SK-N-SH (cell line): ENCODE results near the gene FAXDC2. TPM values are rescaled to one million over a fixed set of nuclear protein-coding genes. Genes with fewer than 3 reads are reported as not detected.

ENCODE experiments used
- CTCF ChIA-PET: fragments of 300-600, 350-600 bp; formaldehyde crosslinking; extraction: SDS; loops from one replicate; lab custom pipeline; 2021; lab: Yijun Ruan, JAX
- POLR2A ChIA-PET: fragments of 350-600 bp; sonication (Branson Sonifier 250); formaldehyde crosslinking; extraction: SDS; loops from one replicate; lab custom pipeline; 2020; ENCODE audit warnings: antibody characterized with exemption, inconsistent platforms; lab: Yijun Ruan, JAX
- DNase-seq: peaks from one replicate; pipeline ENCODE4 v3.0.0; 2012
- H2AFZ ChIP-seq: fragments of 200-600 bp; sonication (generic); 2 replicates; pipeline ENCODE4 v1.8.1; 2016; ENCODE audit warnings: antibody characterized with exemption, mild to moderate bottlenecking, low read depth
- H3F3A ChIP-seq: fragments of 200-600 bp; sonication (generic); replicated peaks from 2 replicates; pipeline ENCODE3; 2016; ENCODE audit warnings: antibody characterized with exemption, mild to moderate bottlenecking; ENCODE audit not compliant: insufficient read depth
- H3K27ac ChIP-seq, 2 experiments: fragments of 200-500 bp in 1 of 2; fragments of 200-600 bp in 1 of 2; sonication (Bioruptor generic) in 1 of 2; sonication (generic), shearing (Covaris generic) in 1 of 2; 2 replicates each; pipeline versions ENCODE4 v1.5.1 to v1.6.1; 2014 to 2016; ENCODE audit warnings: low read depth in 2 of 2, inconsistent platforms in 1 of 2, low read length in 1 of 2, mild to moderate bottlenecking in 1 of 2, mixed read lengths in 1 of 2
- H3K27me3 ChIP-seq: fragments of 200-600 bp; sonication (generic), shearing (Covaris generic); 2 replicates; pipeline ENCODE4 v1.6.1; 2016; ENCODE audit warnings: mixed run types; ENCODE audit not compliant: insufficient read depth
- H3K36me3 ChIP-seq, 2 experiments: fragments of 200-500 bp in 1 of 2; fragments of 200-600 bp in 1 of 2; sonication (Bioruptor generic) in 1 of 2; sonication (generic) in 1 of 2; replicated peaks in 1 of 2; 2 replicates each; pipeline versions ENCODE3 to v1.5.1; 2014 to 2016; ENCODE audit warnings: low read length in 1 of 2, mild to moderate bottlenecking in 1 of 2; ENCODE audit not compliant: insufficient read depth in 2 of 2, control insufficient read depth in 1 of 2
- H3K4me1 ChIP-seq, 2 experiments: fragments of 200-500 bp in 1 of 2; fragments of 200-600 bp in 1 of 2; sonication (Bioruptor generic) in 1 of 2; sonication (generic), shearing (Covaris generic) in 1 of 2; 2 replicates each; pipeline versions ENCODE4 v1.5.1 to v1.6.1; 2014 to 2016; ENCODE audit warnings: low read depth in 1 of 2, low read length in 1 of 2, mixed run types in 1 of 2; ENCODE audit not compliant: insufficient read depth in 2 of 2, control insufficient read depth in 1 of 2
- H3K4me2 ChIP-seq: fragments of 200-600 bp; sonication (generic), shearing (Covaris generic); 2 replicates; pipeline ENCODE4 v1.6.1; 2017; ENCODE audit warnings: mixed run types
- H3K4me3 ChIP-seq, 2 experiments: fragments of 200-500 bp in 1 of 2; fragments of 200-600 bp in 1 of 2; sonication (Bioruptor generic) in 1 of 2; sonication (generic), shearing (Covaris generic) in 1 of 2; 2 replicates each; pipeline versions ENCODE4 v1.5.1 to v1.8.1; 2014 to 2016; ENCODE audit warnings: low read depth in 2 of 2, inconsistent platforms in 1 of 2, low read length in 1 of 2, mild to moderate bottlenecking in 1 of 2, mixed read lengths in 1 of 2, moderate library complexity in 1 of 2
- H3K79me2 ChIP-seq: fragments of 200-600 bp; sonication (generic); 2 replicates; pipeline ENCODE4 v1.8.1; 2017; ENCODE audit warnings: mild to moderate bottlenecking; ENCODE audit not compliant: insufficient read depth
- H3K9ac ChIP-seq: fragments of 200-600 bp; sonication (generic); 2 replicates; pipeline ENCODE4 v1.6.1; 2017; ENCODE audit warnings: mixed run types
- H3K9me2 ChIP-seq: fragments of 200-600 bp; sonication (generic); 2 replicates; pipeline ENCODE4 v1.6.1; 2017; ENCODE audit warnings: mixed run types
- H3K9me3 ChIP-seq: fragments of 200-600 bp; sonication (generic); 2 replicates; pipeline ENCODE4 v1.6.1; 2017; ENCODE audit warnings: mixed run types, mild to moderate bottlenecking, moderate library complexity
- H4K20me1 ChIP-seq: fragments of 200-600 bp; sonication (generic); 2 replicates; pipeline ENCODE4 v1.6.1; 2017; ENCODE audit warnings: mild to moderate bottlenecking, mixed run types; ENCODE audit not compliant: insufficient read depth
- EZH2phosphoT487 ChIP-seq: fragments of 200-600 bp; sonication (generic); IDR thresholded peaks from 2 replicates; pipeline ENCODE4 v1.6.1; 2017; ENCODE audit warnings: low read depth, mixed run types, mild to moderate bottlenecking, antibody characterized with exemption, moderate library complexity, borderline replicate concordance
- FOSL2 ChIP-seq: IDR thresholded peaks from 2 replicates; pipeline ENCODE4 v1.4.0; 2012; ENCODE audit warnings: low read depth, mild to moderate bottlenecking, moderate library complexity, borderline replicate concordance
- GATA2 ChIP-seq: sonication (generic); formaldehyde crosslinking; IDR thresholded peaks from 2 replicates; pipeline ENCODE4 v1.5.0; 2020; ENCODE audit warnings: mild to moderate bottlenecking, missing genetic modification reagents
- MEF2A ChIP-seq: IDR thresholded peaks from 2 replicates; pipeline ENCODE4 v1.4.0; 2012; ENCODE audit warnings: low read depth, borderline replicate concordance
- NRF1 ChIP-seq: IDR thresholded peaks from 2 replicates; pipeline ENCODE4 v1.6.1; 2012; ENCODE audit warnings: low read depth, mild to moderate bottlenecking, low read length
- POLR2AphosphoS5 ChIP-seq: IDR thresholded peaks from 2 replicates; pipeline ENCODE4 v1.6.1; 2012; ENCODE audit warnings: low read depth, low read length
- RCOR1 ChIP-seq: fragments of 150-350 bp; IDR thresholded peaks from 2 replicates; pipeline ENCODE4 v1.6.1; 2017; ENCODE audit warnings: antibody characterized with exemption, low read length
- RFX5 ChIP-seq: IDR thresholded peaks from 2 replicates; pipeline ENCODE4 v1.6.1; 2012; ENCODE audit warnings: mild to moderate bottlenecking, improper control_type of control experiment, low read length
- SIN3A ChIP-seq: IDR thresholded peaks from 2 replicates; pipeline ENCODE4 v1.6.1; 2012; ENCODE audit warnings: low read depth, mild to moderate bottlenecking, low read length, moderate library complexity, borderline replicate concordance
- SMC3 ChIP-seq: IDR thresholded peaks from 2 replicates; pipeline ENCODE4 v1.6.1; 2012; ENCODE audit warnings: low read depth, low read length, improper control_type of control experiment
- TEAD4 ChIP-seq: IDR thresholded peaks from 2 replicates; pipeline ENCODE4 v1.4.0; 2012; ENCODE audit warnings: mild to moderate bottlenecking, borderline replicate concordance; ENCODE audit not compliant: insufficient read depth
- WGBS: methylation state at CpG from one replicate; pipeline ENCODE4 v1.1.6; 2017; ENCODE audit warnings: low lambda C conversion rate; 5-methylcytosine and 5-hydroxymethylcytosine counted together
- polyA plus RNA-seq, 3 experiments: library from polyadenylated mRNA; depleted of rRNA; stranded (reverse); fragments of >200 nt; gene quantifications; 2 replicates each; pipeline ENCODE4 v1.2.3, GENCODE V29; 2012
- TF ChIP-seq, protein P1 (sequence below): fragments of 150-350 bp; IDR thresholded peaks from 2 replicates; pipeline ENCODE4 v1.6.1; 2017; ENCODE audit warnings: antibody characterized with exemption, low read length, low read depth, borderline replicate concordance
- TF ChIP-seq, protein P2 (sequence below): IDR thresholded peaks from 2 replicates; pipeline ENCODE4 v1.4.0; 2012; ENCODE audit warnings: low read depth
- TF ChIP-seq, protein P3 (sequence below): IDR thresholded peaks from 2 replicates; pipeline ENCODE4 v1.4.0; 2012; ENCODE audit warnings: low read depth, borderline replicate concordance
- TF ChIP-seq, protein P4 (sequence below): IDR thresholded peaks from 2 replicates; pipeline ENCODE4; 2012

FAXDC2 gene
- polyA plus RNA-seq, 1 of the 3 experiments (the other 2 are of a cell fraction) = 6.0 TPM

DNA sequence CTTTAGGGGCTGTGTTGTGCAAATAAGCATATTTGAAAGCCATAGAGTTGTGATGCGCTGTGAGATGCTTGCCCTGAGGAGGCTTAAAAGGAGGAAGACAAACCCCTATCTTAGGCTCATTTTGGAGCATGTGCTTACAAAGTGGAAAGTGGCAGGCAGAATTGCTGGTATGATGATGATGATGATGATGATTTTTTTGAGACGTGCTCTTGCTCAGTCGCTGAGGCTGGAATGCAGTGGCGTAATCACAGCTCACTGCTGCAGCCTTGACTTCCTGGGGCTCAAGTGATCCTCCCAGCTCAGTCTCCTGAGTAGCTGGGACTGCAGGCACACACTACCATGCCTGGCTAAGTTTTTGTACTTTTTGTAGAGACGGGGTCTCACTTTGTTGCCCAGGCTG is 9.7 kb upstream of the FAXDC2 start:
- Histone ChIP-seq H4K20me1 (peaks cover 36% of the 10 kb centered on the region), H3K9ac (peak overlapping the region; percentile 98; the same call in 1 of the 2 replicates), H3K27me3 (no peaks in the 10 kb centered on the region), H3K36me3 (peaks cover 12 to 20% of the 10 kb centered on the region in 2 experiments), H3K4me1 (peaks cover 14 to 17% of the 10 kb centered on the region in 2 experiments), H2AFZ (no peak overlapping the region), H3F3A (peaks cover 16% of the 10 kb centered on the region), H3K79me2 (peaks cover 67% of the 10 kb centered on the region), H3K9me3 (no peaks in the 10 kb centered on the region), H3K4me3 (peak overlapping the region; percentile 62 to 86), H3K4me2 (peak overlapping the region; percentile 99), H3K27ac (0 out of 4 replicates have a peak overlapping the region, but pooled peaks of 1 of the 2 experiments have one; percentile 100), H3K9me2 (no peaks in the 10 kb centered on the region)
- WGBS = 53% methylated on average over 4 of the region's 5 CpGs
- DNase-seq = no peak
- POLR2A ChIA-PET = interaction anchor here (0.6 kb wide), 1 partner anchor 99 kb away, joined by 3 read pairs; no protein-coding TSS in a partner anchor
- CTCF ChIA-PET = interaction anchor here (0.5 to 0.8 kb wide), 3 partner anchors 25 to 228 kb away, joined by 3 to 4 read pairs (median 3); no protein-coding TSS in a partner anchor
- TF ChIP-seq POLR2AphosphoS5 = no peak
- no peak for TF ChIP-seq RCOR1
- TF ChIP-seq SMC3 = no peak
- no peak for TF ChIP-seq GATA2 (CRISPR knock-in tag)
- TF ChIP-seq MEF2A = no peak
- TF ChIP-seq, protein P1, sequence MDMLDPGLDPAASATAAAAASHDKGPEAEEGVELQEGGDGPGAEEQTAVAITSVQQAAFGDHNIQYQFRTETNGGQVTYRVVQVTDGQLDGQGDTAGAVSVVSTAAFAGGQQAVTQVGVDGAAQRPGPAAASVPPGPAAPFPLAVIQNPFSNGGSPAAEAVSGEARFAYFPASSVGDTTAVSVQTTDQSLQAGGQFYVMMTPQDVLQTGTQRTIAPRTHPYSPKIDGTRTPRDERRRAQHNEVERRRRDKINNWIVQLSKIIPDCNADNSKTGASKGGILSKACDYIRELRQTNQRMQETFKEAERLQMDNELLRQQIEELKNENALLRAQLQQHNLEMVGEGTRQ = no peak
- TF ChIP-seq, protein P2, sequence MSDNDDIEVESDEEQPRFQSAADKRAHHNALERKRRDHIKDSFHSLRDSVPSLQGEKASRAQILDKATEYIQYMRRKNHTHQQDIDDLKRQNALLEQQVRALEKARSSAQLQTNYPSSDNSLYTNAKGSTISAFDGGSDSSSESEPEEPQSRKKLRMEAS = no peak
- no peak for TF ChIP-seq TEAD4

DNA sequence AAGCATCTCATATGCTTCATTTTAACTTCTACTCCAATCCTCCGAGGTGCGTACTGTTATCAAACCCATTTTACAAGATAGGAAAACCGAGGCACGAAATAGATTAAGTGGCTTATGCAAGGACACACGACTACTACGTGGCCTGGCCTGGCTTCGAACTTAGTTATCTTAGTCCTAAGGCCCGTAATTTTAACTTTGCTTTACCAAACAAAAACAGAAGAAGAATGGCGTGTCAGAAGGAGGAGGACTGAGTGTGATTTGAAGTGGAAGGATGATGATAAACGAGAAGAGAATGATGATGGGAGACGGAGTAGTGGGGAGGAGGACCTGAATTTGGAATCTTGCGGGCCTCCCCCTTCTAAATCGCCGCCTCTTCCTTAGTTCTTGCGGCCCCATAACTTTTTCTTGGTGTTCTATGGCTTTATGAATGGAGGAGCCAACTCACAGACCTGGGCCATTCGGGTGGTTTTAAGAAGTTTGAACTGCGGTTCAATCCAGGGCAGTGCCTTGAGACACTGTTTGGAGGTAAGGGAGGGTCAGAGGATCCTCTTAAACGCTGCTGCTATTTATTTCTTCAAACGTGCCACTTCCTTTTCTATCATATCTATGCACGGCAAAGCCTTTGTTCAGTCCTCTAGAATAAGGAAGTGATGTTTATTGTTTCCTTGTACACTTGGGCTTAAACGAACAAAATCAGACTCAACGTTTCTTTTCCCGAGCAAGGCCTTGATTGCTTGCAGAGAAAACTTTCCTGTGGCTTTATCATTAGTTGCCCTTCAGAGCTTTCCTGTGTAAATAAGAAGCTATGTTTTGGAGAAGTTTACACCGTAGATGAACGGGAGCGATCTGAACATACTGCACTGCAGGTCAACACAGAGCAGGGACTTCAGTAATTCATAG is 8.8 kb upstream of the FAXDC2 start:
- peak overlapping the region; percentile 98 for H3K9ac ChIP-seq
- WGBS = 1% methylated on average over 26 of the region's 26 CpGs
- peaks cover 9 to 12% of the 10 kb centered on the region in 2 experiments for H3K36me3 ChIP-seq
- ChIA-PET POLR2A (interaction anchor here (0.6 to 2.5 kb wide), 6 partner anchors 13 to 205 kb away, joined by 3 to 16 read pairs (median 4); no protein-coding TSS in a partner anchor), CTCF (interaction anchor here (0.5 to 0.8 kb wide), 3 partner anchors 24 to 227 kb away, joined by 3 to 4 read pairs (median 3); no protein-coding TSS in a partner anchor)
- H3K4me3 ChIP-seq = peak overlapping the region; percentile 62 to 86
- peak overlapping the region; percentile 74 for H2AFZ ChIP-seq
- peaks cover 36% of the 10 kb centered on the region for H4K20me1 ChIP-seq
- H3K27ac ChIP-seq = peak overlapping the region; percentile 75 to 100
- no peaks in the 10 kb centered on the region for H3K27me3 ChIP-seq
- H3F3A ChIP-seq = peaks cover 16% of the 10 kb centered on the region
- H3K4me2 ChIP-seq = peak overlapping the region; percentile 99
- H3K4me1 ChIP-seq = peaks cover 14 to 17% of the 10 kb centered on the region in 2 experiments
- H3K9me2 ChIP-seq = no peaks in the 10 kb centered on the region
- H3K79me2 ChIP-seq = peaks cover 58% of the 10 kb centered on the region
- H3K9me3 ChIP-seq = no peaks in the 10 kb centered on the region
- no peak for TF ChIP-seq EZH2phosphoT487
- TF ChIP-seq SIN3A = no peak
- TF ChIP-seq FOSL2 = no peak
- TF ChIP-seq NRF1 = no peak
- TF ChIP-seq, protein P3, sequence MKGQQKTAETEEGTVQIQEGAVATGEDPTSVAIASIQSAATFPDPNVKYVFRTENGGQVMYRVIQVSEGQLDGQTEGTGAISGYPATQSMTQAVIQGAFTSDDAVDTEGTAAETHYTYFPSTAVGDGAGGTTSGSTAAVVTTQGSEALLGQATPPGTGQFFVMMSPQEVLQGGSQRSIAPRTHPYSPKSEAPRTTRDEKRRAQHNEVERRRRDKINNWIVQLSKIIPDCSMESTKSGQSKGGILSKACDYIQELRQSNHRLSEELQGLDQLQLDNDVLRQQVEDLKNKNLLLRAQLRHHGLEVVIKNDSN = no peak
- TF ChIP-seq RFX5 = no peak
- peak; percentile 54; the same call in 1 of the 2 replicates for TF ChIP-seq RCOR1
- TF ChIP-seq, protein P2 = 0 out of 2 replicates have a peak, but pooled peaks have one; percentile 20
- TF ChIP-seq, protein P4, sequence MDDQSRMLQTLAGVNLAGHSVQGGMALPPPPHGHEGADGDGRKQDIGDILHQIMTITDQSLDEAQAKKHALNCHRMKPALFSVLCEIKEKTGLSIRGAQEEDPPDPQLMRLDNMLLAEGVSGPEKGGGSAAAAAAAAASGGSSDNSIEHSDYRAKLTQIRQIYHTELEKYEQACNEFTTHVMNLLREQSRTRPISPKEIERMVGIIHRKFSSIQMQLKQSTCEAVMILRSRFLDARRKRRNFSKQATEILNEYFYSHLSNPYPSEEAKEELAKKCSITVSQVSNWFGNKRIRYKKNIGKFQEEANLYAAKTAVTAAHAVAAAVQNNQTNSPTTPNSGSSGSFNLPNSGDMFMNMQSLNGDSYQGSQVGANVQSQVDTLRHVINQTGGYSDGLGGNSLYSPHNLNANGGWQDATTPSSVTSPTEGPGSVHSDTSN = no peak
- no peak for DNase-seq
